Measurements from ENCODE around the gene SMIM23.
"Not testable (repeated sequence)": the region's sequence is repeated elsewhere in the genome, so short reads cannot be mapped to it uniquely, and the experiment has no call there.

Gene SMIM23

GRCh38 chr5:171774418-171774817, 11.2 kb upstream of the SMIM23 start:
- no peak for DNase-seq (ENCODE audit: low read depth)

GRCh38 chr5:171776213-171776612, 9.4 kb upstream of the SMIM23 start:
- no peak for DNase-seq (ENCODE audit: low read depth)

- no peak for DNase-seq (ENCODE audit: low read depth)
These were observed 8.6 kb upstream of the SMIM23 start for GRCh38 chr5:171776770-171777759.

GRCh38 chr5:171781744-171782143, 3.9 kb upstream of the SMIM23 start:
- DNase-seq (ENCODE audit: low read depth) = not testable (repeated sequence)

- no peak for DNase-seq (ENCODE audit: low read depth)
These were observed 3.2 kb upstream of the SMIM23 start for GRCh38 chr5:171782332-171782966.

GRCh38 chr5:171783051-171783450, 2.6 kb upstream of the SMIM23 start:
- no peak for DNase-seq (ENCODE audit: low read depth)

- no peak for DNase-seq (ENCODE audit: low read depth)
These were observed 3.7 kb downstream of the SMIM23 start for GRCh38 chr5:171789353-171789752.

GRCh38 chr5:171790408-171790807, 4.8 kb downstream of the SMIM23 start:
- DNase-seq (ENCODE audit: low read depth) = no peak

GRCh38 chr5:171794470-171794960, 8.9 kb downstream of the SMIM23 start:
- DNase-seq (ENCODE audit: low read depth) = no peak

GRCh38 chr5:171795381-171795780, 9.8 kb downstream of the SMIM23 start:
- no peak for DNase-seq (ENCODE audit: low read depth)

GRCh38 chr5:171796436-171796835, 10.8 kb downstream of the SMIM23 start:
- no peak for DNase-seq (ENCODE audit: low read depth)

GRCh38 chr5:171797543-171797942, 11.9 kb downstream of the SMIM23 start:
- no peak for DNase-seq (ENCODE audit: low read depth)

GRCh38 chr5:171798418-171798817, 12.8 kb downstream of the SMIM23 start:
- DNase-seq (ENCODE audit: low read depth) = no peak

- no peak for DNase-seq (ENCODE audit: low read depth)
These were observed 16.2 kb downstream of the SMIM23 start for GRCh38 chr5:171801839-171802238.

- DNase-seq (ENCODE audit: low read depth) = no peak
These were observed 20.1 kb downstream of the SMIM23 start for GRCh38 chr5:171805746-171806145.

- DNase-seq (ENCODE audit: low read depth) = no peak
These were observed 21.5 kb downstream of the SMIM23 start for GRCh38 chr5:171806976-171807747.

- DNase-seq (ENCODE audit: low read depth) = no peak
These were observed 22.8 kb downstream of the SMIM23 start for GRCh38 chr5:171808453-171808852.

GRCh38 chr5:171808951-171809350, 23.3 kb downstream of the SMIM23 start:
- no peak for DNase-seq (ENCODE audit: low read depth)

- DNase-seq (ENCODE audit: low read depth) = no peak
These were observed 24.6 kb downstream of the SMIM23 start for GRCh38 chr5:171810227-171810626.

GRCh38 chr5:171813270-171813669, 27.7 kb downstream of the SMIM23 start:
- no peak for DNase-seq (ENCODE audit: low read depth)

- DNase-seq (ENCODE audit: low read depth) = no peak
These were observed 28.3 kb downstream of the SMIM23 start for GRCh38 chr5:171813813-171814490.

GRCh38 chr5:171816666-171817065, 31.0 kb downstream of the SMIM23 start:
- no peak for DNase-seq (ENCODE audit: low read depth)
